Activated B cell treated with CpG ODN at 0.5 μM for 24 hours (primary cell): Measurements from ENCODE around the gene C16orf86. TPM values are rescaled to one million over a fixed set of nuclear protein-coding genes. Genes with fewer than 3 reads are reported as not detected.

ENCODE experiments used
- ATAC-seq: fragments of 200-7000 bp; cut with Tn5 transposase; one replicate; pipeline ENCODE4 v1.10.0; 2021; ENCODE audit warnings: low read depth, mild to moderate bottlenecking, moderate library complexity
- CTCF ChIA-PET: fragments of 350-600 bp; sonication (Branson Sonifier 250); formaldehyde crosslinking; loops from one replicate; lab custom pipeline; 2021; ENCODE audit warnings: antibody characterized with exemption; lab: Charles Lee
- POLR2A ChIA-PET: fragments of 350-600 bp; sonication (Branson Sonifier 250); formaldehyde crosslinking; loops from one replicate; lab custom pipeline; 2021; ENCODE audit warnings: antibody characterized with exemption; lab: Charles Lee
- DNase-seq: peaks from one replicate; pipeline ENCODE4 v3.0.0; 2022
- H3K27ac Mint-ChIP-seq: one replicate; pipeline ENCODE4 v1.8.0; 2020; ENCODE audit warnings: mixed read lengths
- H3K27me3 Mint-ChIP-seq: one replicate; pipeline ENCODE4 v1.8.0; 2021; ENCODE audit warnings: mixed read lengths
- H3K36me3 Mint-ChIP-seq: one replicate; pipeline ENCODE4 v1.8.0; 2021; ENCODE audit warnings: low read depth, mixed read lengths
- H3K4me1 Mint-ChIP-seq: one replicate; pipeline ENCODE4 v1.8.0; 2021; ENCODE audit warnings: mixed read lengths
- H3K4me3 Mint-ChIP-seq: one replicate; pipeline ENCODE4 v1.8.0; 2020; ENCODE audit warnings: mild to moderate bottlenecking, mixed read lengths
- H3K9me3 Mint-ChIP-seq: one replicate; pipeline ENCODE4 v1.8.0; 2020; ENCODE audit warnings: mixed read lengths
- intact Hi-C: fragments of 100-400 bp; cut with micrococcal nuclease; formaldehyde crosslinking; loops from one replicate; pipeline ENCODE4 v1.15.1; 2024
- total RNA-seq: library from RNA; stranded (reverse); gene quantifications from 2 replicates; pipeline ENCODE4 v1.2.3, GENCODE V29; 2022
- TF ChIP-seq, protein P1 (sequence below): fragments of 200-600 bp; IDR thresholded peaks from one replicate; pipeline ENCODE4 v1.8.0; 2022; ENCODE audit warnings: antibody characterized with exemption, mild to moderate bottlenecking

Gene C16orf86
- total RNA-seq, 1 donor from 2014 or later: 2.4 TPM

DNA sequence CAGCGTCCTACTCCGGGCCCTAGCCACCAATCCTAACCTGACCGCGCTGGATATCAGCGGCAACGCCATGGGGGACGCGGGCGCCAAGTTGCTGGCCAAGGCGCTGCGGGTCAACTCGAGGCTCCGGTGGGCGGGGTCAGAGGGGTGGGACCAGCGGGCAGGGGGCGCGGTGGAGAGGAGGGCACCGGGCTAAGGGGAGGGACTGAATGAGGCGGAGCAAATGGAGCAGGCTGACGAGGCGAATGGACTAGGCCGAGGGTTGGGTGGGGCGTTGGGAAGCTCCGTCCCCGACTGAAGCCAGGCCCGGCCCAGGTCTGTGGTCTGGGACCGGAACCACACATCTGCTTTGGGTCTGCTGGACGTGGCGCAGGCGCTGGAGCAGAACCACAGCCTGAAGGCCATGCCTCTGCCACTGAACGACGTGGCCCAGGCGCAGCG is 17.1 kb upstream of the C16orf86 start:
- TF ChIP-seq, protein P1, sequence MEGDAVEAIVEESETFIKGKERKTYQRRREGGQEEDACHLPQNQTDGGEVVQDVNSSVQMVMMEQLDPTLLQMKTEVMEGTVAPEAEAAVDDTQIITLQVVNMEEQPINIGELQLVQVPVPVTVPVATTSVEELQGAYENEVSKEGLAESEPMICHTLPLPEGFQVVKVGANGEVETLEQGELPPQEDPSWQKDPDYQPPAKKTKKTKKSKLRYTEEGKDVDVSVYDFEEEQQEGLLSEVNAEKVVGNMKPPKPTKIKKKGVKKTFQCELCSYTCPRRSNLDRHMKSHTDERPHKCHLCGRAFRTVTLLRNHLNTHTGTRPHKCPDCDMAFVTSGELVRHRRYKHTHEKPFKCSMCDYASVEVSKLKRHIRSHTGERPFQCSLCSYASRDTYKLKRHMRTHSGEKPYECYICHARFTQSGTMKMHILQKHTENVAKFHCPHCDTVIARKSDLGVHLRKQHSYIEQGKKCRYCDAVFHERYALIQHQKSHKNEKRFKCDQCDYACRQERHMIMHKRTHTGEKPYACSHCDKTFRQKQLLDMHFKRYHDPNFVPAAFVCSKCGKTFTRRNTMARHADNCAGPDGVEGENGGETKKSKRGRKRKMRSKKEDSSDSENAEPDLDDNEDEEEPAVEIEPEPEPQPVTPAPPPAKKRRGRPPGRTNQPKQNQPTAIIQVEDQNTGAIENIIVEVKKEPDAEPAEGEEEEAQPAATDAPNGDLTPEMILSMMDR: no peak
- ChIA-PET POLR2A (interaction anchor here (2.8 kb wide), 1 partner anchor 11 kb away, joined by 9 read pairs; the partner anchor contains the start of gene ACD), CTCF (no interaction called here)
- ATAC-seq: no peak
- Mint-ChIP-seq H3K9me3 (no peaks in the 10 kb centered on the region), H3K36me3 (peaks cover 54% of the 10 kb centered on the region), H3K4me3 (no peak overlapping the region), H3K27ac (no peak overlapping the region), H3K27me3 (no peaks in the 10 kb centered on the region), H3K4me1 (peaks cover 15% of the 10 kb centered on the region)
- DNase-seq: no peak
- intact Hi-C loops: no loop called here

DNA sequence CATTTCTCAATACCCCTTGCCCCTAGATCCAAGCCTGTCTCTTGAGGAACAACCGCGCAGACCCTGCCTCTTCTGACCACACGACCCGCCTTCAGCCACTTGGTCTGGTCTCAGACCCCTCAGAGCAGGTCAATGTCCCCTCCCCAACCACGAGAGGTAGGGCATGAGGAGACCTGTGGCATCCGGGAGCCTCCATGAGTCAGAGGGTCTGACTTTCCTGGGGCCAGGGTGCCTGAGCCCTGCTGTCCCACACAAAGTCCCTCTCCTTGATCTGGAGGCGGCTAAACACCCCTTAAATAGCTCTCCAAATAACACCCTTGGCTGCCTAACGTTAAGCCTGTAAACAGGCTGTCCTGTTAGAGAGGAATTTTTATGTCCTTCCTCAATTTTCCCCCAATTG is 16.6 kb upstream of the C16orf86 start:
- intact Hi-C loops: no loop called here
- Mint-ChIP-seq H3K27ac (no peak overlapping the region), H3K27me3 (no peaks in the 10 kb centered on the region), H3K4me1 (peaks cover 14% of the 10 kb centered on the region), H3K36me3 (peaks cover 59% of the 10 kb centered on the region), H3K4me3 (no peak overlapping the region), H3K9me3 (no peaks in the 10 kb centered on the region)
- ChIA-PET CTCF (interaction anchor here (1.0 kb wide), 1 partner anchor 103 kb away, joined by 3 read pairs; no protein-coding TSS in a partner anchor), POLR2A (interaction anchor here (0.6 to 2.8 kb wide), 2 partner anchors 10 to 178 kb away, joined by 3 to 9 read pairs; partner anchors contain the start of gene ACD)
- TF ChIP-seq, protein P1: no peak
- DNase-seq (no peak), ATAC-seq (no peak)

DNA sequence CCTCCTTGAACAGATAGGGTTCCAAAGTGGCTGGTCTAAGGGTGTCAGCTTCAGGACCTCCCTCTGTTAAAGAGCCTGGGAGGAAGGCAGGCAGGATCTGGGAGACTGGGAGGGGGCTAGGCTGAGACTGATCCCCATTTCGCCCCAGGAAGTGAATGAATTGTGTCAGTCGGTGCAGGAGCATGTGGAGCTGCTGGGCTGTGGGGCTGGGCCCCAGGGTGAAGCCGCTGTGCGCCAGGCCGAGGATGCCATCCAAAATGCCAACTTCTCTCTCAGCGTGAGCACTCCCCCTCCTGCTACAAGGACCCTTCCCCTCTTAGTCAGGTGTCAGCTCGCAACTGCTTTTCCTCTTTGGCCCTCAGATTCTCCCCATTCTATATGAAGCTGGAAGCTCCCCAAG is 15.6 kb upstream of the C16orf86 start:
- H3K4me1 Mint-ChIP-seq: peaks cover 10% of the 10 kb centered on the region
- intact Hi-C loops: no loop called here
- ATAC-seq (no peak), DNase-seq (no peak)
- H3K27ac Mint-ChIP-seq: no peak overlapping the region
- H3K9me3 Mint-ChIP-seq: no peaks in the 10 kb centered on the region
- TF ChIP-seq, protein P1: no peak
- H3K36me3 Mint-ChIP-seq: peaks cover 69% of the 10 kb centered on the region
- no peaks in the 10 kb centered on the region for H3K27me3 Mint-ChIP-seq
- CTCF ChIA-PET: interaction anchor here (1.0 kb wide), 1 partner anchor 104 kb away, joined by 3 read pairs; no protein-coding TSS in a partner anchor
- H3K4me3 Mint-ChIP-seq: no peak overlapping the region
- POLR2A ChIA-PET: interaction anchor here (1.2 to 2.8 kb wide), 2 partner anchors 8 to 9 kb away, joined by 4 to 9 read pairs; partner anchors contain the start of gene ACD

DNA sequence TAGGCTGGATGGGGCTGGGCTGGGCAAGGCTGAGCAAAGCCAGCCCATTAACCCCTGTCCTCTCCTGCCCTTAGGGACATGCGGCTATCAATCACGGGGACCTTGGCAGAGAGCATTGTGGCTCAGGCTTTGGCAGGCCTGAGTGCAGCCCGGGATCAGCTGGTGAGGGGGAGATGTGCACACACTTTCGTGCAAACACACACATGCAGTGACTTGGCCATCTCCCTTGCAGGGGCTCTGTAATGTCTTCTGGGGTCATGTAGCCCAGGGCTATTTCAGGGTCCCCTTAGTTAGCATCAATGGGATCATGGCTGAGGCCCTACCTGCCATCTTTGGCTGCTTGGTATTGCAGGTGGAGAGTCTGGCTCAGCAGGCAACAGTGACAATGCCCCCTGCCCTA is 14.8 kb upstream of the C16orf86 start:
- POLR2A ChIA-PET: interaction anchor here (2.8 kb wide), 1 partner anchor 8 kb away, joined by 9 read pairs; the partner anchor contains the start of gene ACD
- no peak overlapping the region for H3K4me3 Mint-ChIP-seq
- TF ChIP-seq, protein P1: no peak
- ATAC-seq (no peak), DNase-seq (no peak)
- intact Hi-C loops: no loop called here
- CTCF ChIA-PET: interaction anchor here (0.6 to 1.4 kb wide), 2 partner anchors 105 to 164 kb away, joined by 3 to 5 read pairs; no protein-coding TSS in a partner anchor
- H3K27ac Mint-ChIP-seq: no peak overlapping the region
- no peaks in the 10 kb centered on the region for H3K27me3 Mint-ChIP-seq
- no peaks in the 10 kb centered on the region for H3K9me3 Mint-ChIP-seq
- H3K4me1 Mint-ChIP-seq: peaks cover 7% of the 10 kb centered on the region
- peaks cover 74% of the 10 kb centered on the region for H3K36me3 Mint-ChIP-seq

DNA sequence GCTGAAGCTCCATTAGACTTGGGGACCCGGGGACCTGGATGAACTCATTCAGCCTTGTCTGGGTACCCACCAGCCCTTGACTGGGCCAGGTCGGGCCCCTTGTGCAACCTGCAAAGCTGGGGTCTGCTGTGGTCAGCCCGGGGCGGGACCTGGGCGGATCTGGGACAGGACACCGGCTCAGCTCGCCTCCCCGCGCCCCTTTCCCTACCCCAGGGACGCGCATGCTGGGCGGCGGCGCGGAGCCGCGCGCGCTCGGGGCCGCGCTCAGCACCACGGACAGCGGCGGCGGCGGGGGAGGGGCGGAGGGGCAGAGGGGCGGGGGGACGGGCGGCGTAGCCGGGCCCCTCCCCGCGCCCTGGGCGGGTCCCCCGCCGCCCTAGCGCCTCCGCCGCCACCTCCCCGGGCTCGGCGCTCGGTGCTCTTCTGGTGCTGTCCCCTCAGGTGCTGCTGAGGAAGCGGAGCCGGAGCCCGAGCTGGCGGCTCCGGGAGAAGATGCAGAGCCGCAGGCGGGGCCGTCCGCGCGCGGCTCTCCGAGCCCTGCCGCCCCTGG is 14.0 kb upstream of the C16orf86 start:
- CTCF ChIA-PET: interaction anchor here (1.4 kb wide), 1 partner anchor 106 kb away, joined by 5 read pairs; no protein-coding TSS in a partner anchor
- no peak overlapping the region for H3K4me3 Mint-ChIP-seq

More for the DNA sequence above, 14.0 kb upstream of the C16orf86 start:
- Mint-ChIP-seq H3K4me1 (peaks cover 7% of the 10 kb centered on the region), H3K27ac (no peak overlapping the region), H3K36me3 (peaks cover 74% of the 10 kb centered on the region), H3K27me3 (no peaks in the 10 kb centered on the region), H3K9me3 (no peaks in the 10 kb centered on the region)
- POLR2A ChIA-PET: no interaction called here
- peak; percentile 43 for ATAC-seq
- DNase-seq: no peak
- intact Hi-C loops: no loop called here
- TF ChIP-seq, protein P1: no peak
